Heart right ventricle (tissue), 16 donors: ENCODE results near the gene PARP11. TPM values are rescaled to one million over a fixed set of nuclear protein-coding genes. Genes with fewer than 3 reads are reported as not detected.

ENCODE experiments used
- ATAC-seq, 8 donors: fragments of 200-7000 bp; cut with Tn5 transposase; one replicate each; pipeline ENCODE4 v1.9.1; 2020; ENCODE audit warnings: mild to moderate bottlenecking in 8 of 8, moderate library complexity in 8 of 8, moderate number of reproducible peaks in 1 of 8
- DNase-seq, 2 donors: peaks; one replicate each; pipeline ENCODE4 v3.0.0-alpha.2; 2020
- H3K27ac ChIP-seq, 10 donors: fragments of 200-600 bp; sonication (generic) in 2 of 10; one replicate each; pipeline versions ENCODE4 v1.5.0 to v1.8.0; 2020 to 2022; ENCODE audit warnings: mild to moderate bottlenecking in 3 of 10
- H3K27me3 ChIP-seq, 7 donors: fragments of 200-600 bp; one replicate each; pipeline ENCODE4 v1.8.0; 2021 to 2022; ENCODE audit warnings: mild to moderate bottlenecking in 2 of 7
- H3K36me3 ChIP-seq, 9 donors: fragments of 200-600 bp; sonication (generic) in 1 of 9; one replicate each; pipeline versions ENCODE4 v1.5.0 to v1.8.0; 2020 to 2022; ENCODE audit warnings: mild to moderate bottlenecking in 2 of 9
- H3K4me1 ChIP-seq, 9 donors: fragments of 200-600 bp; sonication (generic) in 1 of 9; one replicate each; pipeline versions ENCODE4 v1.5.0 to v1.8.0; 2020 to 2022; ENCODE audit warnings: mild to moderate bottlenecking in 4 of 9
- H3K4me3 ChIP-seq, 10 donors: fragments of 200-600 bp; sonication (generic) in 2 of 10; one replicate each; pipeline versions ENCODE4 v1.5.0 to v1.8.0; 2020 to 2022; ENCODE audit warnings: mild to moderate bottlenecking in 7 of 10, moderate library complexity in 2 of 10
- H3K9me3 ChIP-seq, 11 donors: fragments of 200-600 bp in 10 of 11; sonication (generic) in 2 of 11; one replicate each; pipeline versions ENCODE4 v1.5.0 to v1.8.0; 2013 to 2022; ENCODE audit warnings: mild to moderate bottlenecking in 2 of 11, control low read depth in 1 of 11, moderate library complexity in 1 of 11
- WGBS, 2 donors: extraction: QIAGEN DNeasy Blood & Tissue Kit; methylation state at CpG; one replicate each; pipeline ENCODE4 v1.1.7; 2013; ENCODE audit warnings: inconsistent platforms in 1 of 2; 5-methylcytosine and 5-hydroxymethylcytosine counted together
- intact Hi-C, 10 donors: fragments of 100-400 bp; cut with DNase I; formaldehyde crosslinking; loops; one replicate each; pipeline versions ENCODE4 v1.11.1 to v1.14.2; 2022
- polyA plus RNA-seq, 2 donors: library from polyadenylated mRNA; stranded (reverse); fragments of 200-250 nt; gene quantifications; one replicate each; pipeline ENCODE4 v1.2.3, GENCODE V29; 2013
- total RNA-seq, 10 donors: library from RNA; stranded (reverse); fragmentation: NEBNext Ultra II Directional in 3 of 10; extraction: Animal tissue kit (Norgen Biotek cat#: 25700) in 3 of 10; gene quantifications; one replicate each; pipeline versions ENCODE4 v1.2.1 to v1.2.4, GENCODE V29; 2021 to 2023
- TF ChIP-seq, protein P1 (sequence below), 9 donors: fragments of 200-600 bp; sonication (generic) in 2 of 9; IDR thresholded peaks; one replicate each; pipeline versions ENCODE4 v1.5.0 to v1.8.0; 2021 to 2022; ENCODE audit warnings: antibody characterized with exemption in 9 of 9, mild to moderate bottlenecking in 5 of 9, moderate library complexity in 1 of 9
- donor health status: Arrhythmogenic right ventricular cardiomyopathy.
- donor health status: ischemic (EF 13 %, LVEDD 7.1; RV severe dilation, severe dysfunction).
- donor health status: healthy with polysubstance abuse.
- donor health status: DM: no; HTN: yes; CAD: no.
- donor health status: DM: no; HTN: no; CAD: no.
- donor health status: ischemic (EF 25% LVEDD 6.9; RV normal size, moderate dysfunction).
- donor health status: ischemic (EF 25% LVEDD 5.7; RV mildly dilated, moderate dysfunction).
- donor health status: healthy.
- donor health status: DM: yes; HTN: yes; CAD: no.
- donor health status: Ischemic cardiomyopathy.
- donor health status: ischemic (EF 35%, LVEDD 5.7; RV mildly dilated, moderate dysfunction).
- donor health status: nonischemic (EF 11% LVEDD 7.7; RV severe dilation, severe dysfunction).
- donor health status: DM: yes; HTN: yes; CAD: no.
- donor health status: PGD.
- donor health status: ischemic (EF 29% LVEDD 5.4; RV normal size, mild dysfunction).
- donor health status: nonischemic (EF 23%, LVEDD 6.1; RV moderate dilation, normal function).

PARP11 gene
- total and polyA plus RNA-seq, 12 donors: 1.5 to 7.5 (median 5.0) TPM

- TF ChIP-seq, protein P1, sequence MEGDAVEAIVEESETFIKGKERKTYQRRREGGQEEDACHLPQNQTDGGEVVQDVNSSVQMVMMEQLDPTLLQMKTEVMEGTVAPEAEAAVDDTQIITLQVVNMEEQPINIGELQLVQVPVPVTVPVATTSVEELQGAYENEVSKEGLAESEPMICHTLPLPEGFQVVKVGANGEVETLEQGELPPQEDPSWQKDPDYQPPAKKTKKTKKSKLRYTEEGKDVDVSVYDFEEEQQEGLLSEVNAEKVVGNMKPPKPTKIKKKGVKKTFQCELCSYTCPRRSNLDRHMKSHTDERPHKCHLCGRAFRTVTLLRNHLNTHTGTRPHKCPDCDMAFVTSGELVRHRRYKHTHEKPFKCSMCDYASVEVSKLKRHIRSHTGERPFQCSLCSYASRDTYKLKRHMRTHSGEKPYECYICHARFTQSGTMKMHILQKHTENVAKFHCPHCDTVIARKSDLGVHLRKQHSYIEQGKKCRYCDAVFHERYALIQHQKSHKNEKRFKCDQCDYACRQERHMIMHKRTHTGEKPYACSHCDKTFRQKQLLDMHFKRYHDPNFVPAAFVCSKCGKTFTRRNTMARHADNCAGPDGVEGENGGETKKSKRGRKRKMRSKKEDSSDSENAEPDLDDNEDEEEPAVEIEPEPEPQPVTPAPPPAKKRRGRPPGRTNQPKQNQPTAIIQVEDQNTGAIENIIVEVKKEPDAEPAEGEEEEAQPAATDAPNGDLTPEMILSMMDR (IDR thresholded peaks at IDR 0.05): no peak
- peak in 1 of 8 donors; percentile 16 for ATAC-seq
- no peak for DNase-seq
- intact Hi-C loops: loop anchor here in 9 of 10 donors (5.0 to 10.0 kb wide), 8 partner anchors 88 to 468 kb away; no protein-coding TSS in a partner anchor
- WGBS, 2 donors: 15 to 32% methylated on average over 4 of the region's 4 CpGs
- Histone ChIP-seq H3K36me3 (no peaks in the 10 kb centered on the region), H3K27ac (no peak overlapping the region), H3K4me1 (peaks cover 0 to 24% (median 6%) of the 10 kb centered on the region in 9 donors), H3K9me3 (no peaks in the 10 kb centered on the region), H3K27me3 (no peaks in the 10 kb centered on the region), H3K4me3 (no peak overlapping the region)
Measured at GRCh38 chr12:3772380-3772779, 100.8 kb downstream of the PARP11 start.

DNA sequence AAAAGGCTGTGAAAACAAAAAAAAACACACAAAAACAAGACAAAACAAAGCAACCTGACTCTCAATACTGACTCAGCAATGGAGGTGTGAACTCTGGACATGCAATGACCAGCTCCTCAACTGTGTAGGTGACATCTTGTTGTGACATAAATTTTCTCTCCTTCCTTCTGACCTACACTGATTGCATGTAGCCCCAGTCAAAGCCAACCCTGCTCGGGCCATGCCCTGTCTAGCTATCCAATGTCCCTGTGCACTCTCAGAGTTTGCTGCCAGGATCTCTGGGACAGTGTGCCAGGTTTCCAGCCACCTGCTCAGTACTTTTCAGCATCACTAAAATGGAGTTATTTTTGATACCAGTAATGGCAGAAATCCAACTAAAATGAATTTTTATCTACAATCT lies 101.3 kb downstream of the PARP11 start:
- WGBS, 2 donors: 37 to 55% methylated on average over 1 of the region's 1 CpG
- peak; percentile 49 to 54 for DNase-seq
- H3K27me3 ChIP-seq: no peaks in the 10 kb centered on the region
- TF ChIP-seq, protein P1 (IDR thresholded peaks at IDR 0.05): no peak
- H3K27ac ChIP-seq: peak overlapping the region in 1 of 10 donors; percentile 30
- H3K4me3 ChIP-seq: no peak overlapping the region
- no peaks in the 10 kb centered on the region for H3K9me3 ChIP-seq
- H3K36me3 ChIP-seq: no peaks in the 10 kb centered on the region
- intact Hi-C loops: loop anchor here in 9 of 10 donors (5.0 to 10.0 kb wide), 8 partner anchors 87 to 467 kb away; no protein-coding TSS in a partner anchor
- ATAC-seq: peak; percentile 52 to 98 (median 94)
- peaks cover 0 to 24% (median 6%) of the 10 kb centered on the region in 9 donors for H3K4me1 ChIP-seq

- Histone ChIP-seq H3K4me1 (peaks cover 0 to 24% (median 6%) of the 10 kb centered on the region in 9 donors), H3K9me3 (no peaks in the 10 kb centered on the region), H3K27me3 (no peaks in the 10 kb centered on the region), H3K4me3 (no peak overlapping the region), H3K27ac (no peak overlapping the region), H3K36me3 (no peaks in the 10 kb centered on the region)
- ATAC-seq (no peak), DNase-seq (no peak)
- TF ChIP-seq, protein P1 (IDR thresholded peaks at IDR 0.05): no peak
- intact Hi-C loops: loop anchor here in 9 of 10 donors (5.0 to 10.0 kb wide), 8 partner anchors 86 to 466 kb away; no protein-coding TSS in a partner anchor
- 95 to 96% methylated on average over 1 of the region's 1 CpG for WGBS, 2 donors
Measured at GRCh38 chr12:3770891-3771290, 102.3 kb downstream of the PARP11 start.

DNA sequence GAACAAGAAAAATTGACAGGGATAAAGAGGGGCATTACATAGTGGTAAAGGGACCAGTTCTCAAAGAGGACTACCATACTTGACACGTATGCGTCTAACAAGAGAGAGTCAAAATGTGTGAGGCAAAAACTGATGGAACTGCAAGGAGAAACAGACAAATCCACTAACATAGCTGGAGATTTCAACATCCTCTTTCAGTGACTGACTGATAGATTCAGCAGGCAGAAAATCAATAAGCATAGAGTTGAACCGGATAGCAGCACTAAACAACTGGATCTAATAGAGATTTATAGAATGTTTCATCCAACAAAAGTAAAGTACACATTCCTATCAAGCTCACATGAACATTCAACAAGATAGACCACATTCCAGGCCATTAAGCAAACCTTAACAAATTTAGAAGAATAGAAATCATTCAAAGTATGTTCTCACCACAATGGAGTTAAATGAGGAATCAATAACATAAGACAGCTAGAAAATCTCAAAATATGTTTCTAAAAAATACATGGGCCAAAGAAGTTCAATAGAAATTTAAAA lies 104.2 kb downstream of the PARP11 start:
- Histone ChIP-seq H3K4me1 (peaks cover 0 to 24% (median 6%) of the 10 kb centered on the region in 9 donors), H3K36me3 (no peaks in the 10 kb centered on the region), H3K27me3 (no peaks in the 10 kb centered on the region), H3K9me3 (no peaks in the 10 kb centered on the region), H3K27ac (no peak overlapping the region), H3K4me3 (no peak overlapping the region)
- DNase-seq: no peak
- intact Hi-C loops: no loop called here
- TF ChIP-seq, protein P1 (IDR thresholded peaks at IDR 0.05): no peak
- no peak for ATAC-seq
- 96 to 98% methylated on average over 3 of the region's 3 CpGs for WGBS, 2 donors
